ENCODE results near the gene ZNF407. TPM values are rescaled to one million over a fixed set of nuclear protein-coding genes. Genes with fewer than 3 reads are reported as not detected.

ZNF407 gene
- polyA plus RNA-seq, 1 experiment = 5.8 TPM

DNA sequence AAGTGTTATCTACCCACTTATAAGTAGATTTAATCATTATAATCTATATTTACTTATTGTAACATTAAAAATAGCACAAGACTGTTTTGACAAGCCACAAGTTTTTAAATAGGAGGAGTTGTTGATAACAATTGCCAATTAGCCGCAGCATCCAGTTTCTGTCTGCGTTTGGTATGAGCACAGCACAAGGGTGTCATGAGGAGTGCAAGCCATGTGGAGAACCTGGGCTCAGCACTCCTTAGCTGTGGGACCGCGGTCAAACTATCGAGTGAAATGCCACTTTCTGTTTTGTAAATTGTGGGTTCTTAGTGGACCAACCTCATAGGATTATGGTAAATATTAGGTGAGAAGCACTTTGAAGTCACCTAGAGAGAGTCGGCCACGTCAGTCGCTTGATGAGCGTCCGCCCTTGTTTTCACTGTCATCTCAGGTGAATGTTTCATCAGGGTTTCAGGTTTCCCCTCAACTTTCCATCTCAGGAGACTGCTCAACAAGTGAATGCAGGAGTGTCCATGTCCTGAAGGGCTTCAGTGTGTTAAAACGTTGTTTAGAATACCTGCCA, 294.5 kb downstream of the ZNF407 start:
- TF ChIP-seq, protein P1, sequence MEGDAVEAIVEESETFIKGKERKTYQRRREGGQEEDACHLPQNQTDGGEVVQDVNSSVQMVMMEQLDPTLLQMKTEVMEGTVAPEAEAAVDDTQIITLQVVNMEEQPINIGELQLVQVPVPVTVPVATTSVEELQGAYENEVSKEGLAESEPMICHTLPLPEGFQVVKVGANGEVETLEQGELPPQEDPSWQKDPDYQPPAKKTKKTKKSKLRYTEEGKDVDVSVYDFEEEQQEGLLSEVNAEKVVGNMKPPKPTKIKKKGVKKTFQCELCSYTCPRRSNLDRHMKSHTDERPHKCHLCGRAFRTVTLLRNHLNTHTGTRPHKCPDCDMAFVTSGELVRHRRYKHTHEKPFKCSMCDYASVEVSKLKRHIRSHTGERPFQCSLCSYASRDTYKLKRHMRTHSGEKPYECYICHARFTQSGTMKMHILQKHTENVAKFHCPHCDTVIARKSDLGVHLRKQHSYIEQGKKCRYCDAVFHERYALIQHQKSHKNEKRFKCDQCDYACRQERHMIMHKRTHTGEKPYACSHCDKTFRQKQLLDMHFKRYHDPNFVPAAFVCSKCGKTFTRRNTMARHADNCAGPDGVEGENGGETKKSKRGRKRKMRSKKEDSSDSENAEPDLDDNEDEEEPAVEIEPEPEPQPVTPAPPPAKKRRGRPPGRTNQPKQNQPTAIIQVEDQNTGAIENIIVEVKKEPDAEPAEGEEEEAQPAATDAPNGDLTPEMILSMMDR (IDR thresholded peaks at IDR 0.05; ENCODE audit: low read depth, low read length) = no peak

DNA sequence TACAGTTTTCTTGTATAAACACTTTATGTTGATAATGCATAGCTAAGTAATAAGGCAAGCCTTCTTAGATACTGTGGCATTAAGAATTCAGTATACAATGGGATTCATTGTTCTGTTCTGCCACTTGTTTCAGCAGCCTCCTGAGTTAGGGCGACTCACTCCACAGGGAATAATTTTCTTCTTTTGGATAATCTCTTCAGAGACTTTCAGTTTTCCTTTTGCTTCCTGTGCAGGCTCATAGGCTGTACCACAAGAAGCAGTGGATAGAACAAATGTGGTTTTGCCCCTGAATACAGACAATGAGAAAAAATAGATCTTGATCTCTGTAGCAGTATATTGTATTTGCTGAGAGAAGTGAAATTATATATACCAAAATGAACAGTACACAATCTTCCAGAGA, 298.0 kb downstream of the ZNF407 start:
- DNase-seq (ENCODE audit: low read depth, low spot score) = no peak
- TF ChIP-seq, protein P1 (IDR thresholded peaks at IDR 0.05; ENCODE audit: low read depth, low read length) = no peak
- ChIA-PET POLR2A (no interaction called here), CTCF (no interaction called here)
- no peak overlapping the region for H3K27ac ChIP-seq (ENCODE audit: low read depth, low read length)
- H3K9me3 ChIP-seq (ENCODE audit: control insufficient read depth, insufficient read depth, low read length) = no peaks in the 10 kb centered on the region
- H3K27me3 ChIP-seq (ENCODE audit: control insufficient read depth, insufficient read depth, low read length) = no peaks in the 10 kb centered on the region
- no peak overlapping the region for H3K4me3 ChIP-seq (ENCODE audit: low read depth, low read length)

More for the DNA sequence above, 294.5 kb downstream of the ZNF407 start:
- ChIA-PET CTCF (no interaction called here), POLR2A (no interaction called here)
- Histone ChIP-seq H3K27me3 (ENCODE audit: control insufficient read depth, insufficient read depth, low read length) (no peaks in the 10 kb centered on the region), H3K4me3 (ENCODE audit: low read depth, low read length) (no peak overlapping the region), H3K27ac (ENCODE audit: low read depth, low read length) (no peak overlapping the region), H3K9me3 (ENCODE audit: control insufficient read depth, insufficient read depth, low read length) (no peaks in the 10 kb centered on the region)
- DNase-seq (ENCODE audit: low read depth, low spot score) = no peak

DNA sequence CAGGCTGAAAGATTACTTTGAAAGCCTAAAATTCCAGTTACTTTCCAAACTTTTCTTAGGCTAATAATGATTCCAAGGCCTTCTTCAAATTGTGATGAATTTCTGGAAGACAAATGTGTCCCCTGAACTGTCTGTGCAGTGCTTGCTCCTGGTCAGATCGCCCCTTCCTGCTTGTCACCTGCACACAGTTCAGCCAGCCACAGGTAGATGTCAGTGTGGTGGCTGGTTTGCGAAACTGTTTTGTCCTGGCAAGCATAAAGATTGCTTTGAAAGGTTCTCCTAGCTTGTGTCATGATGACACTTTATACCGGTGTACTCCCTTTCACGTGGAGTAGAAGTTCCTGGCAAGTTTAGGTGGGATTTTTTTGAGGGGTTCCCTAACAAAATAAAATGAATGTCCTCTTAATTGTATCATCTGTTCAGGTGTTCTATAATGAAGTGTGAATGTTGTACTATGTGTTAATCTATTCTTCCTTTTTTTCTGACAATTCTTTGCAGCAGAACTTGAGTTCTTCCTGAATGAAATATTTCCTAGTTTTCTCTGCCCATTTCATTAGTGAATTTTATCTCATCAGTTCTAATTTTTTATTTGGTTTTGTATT, 298.8 kb downstream of the ZNF407 start:
- H3K27ac ChIP-seq (ENCODE audit: low read depth, low read length) = no peak overlapping the region
- TF ChIP-seq, protein P1 (IDR thresholded peaks at IDR 0.05; ENCODE audit: low read depth, low read length) = no peak; the same call in 1 of the 2 replicates
- ChIA-PET POLR2A (no interaction called here), CTCF (no interaction called here)
- no peaks in the 10 kb centered on the region for H3K9me3 ChIP-seq (ENCODE audit: control insufficient read depth, insufficient read depth, low read length)
- DNase-seq (ENCODE audit: low read depth, low spot score) = no peak
- no peaks in the 10 kb centered on the region for H3K27me3 ChIP-seq (ENCODE audit: control insufficient read depth, insufficient read depth, low read length)
- no peak overlapping the region for H3K4me3 ChIP-seq (ENCODE audit: low read depth, low read length)

- no peaks in the 10 kb centered on the region for H3K27me3 ChIP-seq (ENCODE audit: control insufficient read depth, insufficient read depth, low read length)
- no peaks in the 10 kb centered on the region for H3K9me3 ChIP-seq (ENCODE audit: control insufficient read depth, insufficient read depth, low read length)
- H3K4me3 ChIP-seq (ENCODE audit: low read depth, low read length) = no peak overlapping the region
- CTCF ChIA-PET = no interaction called here
- no peak overlapping the region for H3K27ac ChIP-seq (ENCODE audit: low read depth, low read length)
- DNase-seq (ENCODE audit: low read depth, low spot score) = no peak
- POLR2A ChIA-PET = no interaction called here
- TF ChIP-seq, protein P1 (IDR thresholded peaks at IDR 0.05; ENCODE audit: low read depth, low read length) = no peak
Measured at GRCh38 chr18:74897971-74898657, 300.4 kb downstream of the ZNF407 start.

- CTCF ChIA-PET = no interaction called here
- TF ChIP-seq, protein P1 (IDR thresholded peaks at IDR 0.05; ENCODE audit: low read depth, low read length) = no peak
- H3K27ac ChIP-seq (ENCODE audit: low read depth, low read length) = no peak overlapping the region
Measured at GRCh38 chr18:74898965-74899364, 301.3 kb downstream of the ZNF407 start.

More at GRCh38 chr18:74898965-74899364, 301.3 kb downstream of the ZNF407 start:
- Histone ChIP-seq H3K27me3 (ENCODE audit: control insufficient read depth, insufficient read depth, low read length) (no peaks in the 10 kb centered on the region), H3K9me3 (ENCODE audit: control insufficient read depth, insufficient read depth, low read length) (no peaks in the 10 kb centered on the region), H3K4me3 (ENCODE audit: low read depth, low read length) (no peak overlapping the region)
- POLR2A ChIA-PET = no interaction called here
- no peak for DNase-seq (ENCODE audit: low read depth, low spot score)
